Stimulated activated naive CD8-positive, alpha-beta T cell treated with anti-CD3 and anti-CD28 coated beads, Interleukin-15, Interleukin-2, amounts not matched to agents 100 U/mL and 50 U/mL, for 24 hours (primary cell): ENCODE data around the gene PRUNE2.

Source experiments
- ATAC-seq: fragments of 150-1000 bp; cut with Tn5 transposase; one replicate; pipeline ENCODE4 v1.10.0; 2021
- DNase-seq: peaks from one replicate; pipeline ENCODE4 v3.0.0; 2021

Gene PRUNE2

GRCh38 chr9:76624391-76625048 lies 281.4 kb downstream of the PRUNE2 start:
- no peak for ATAC-seq
- DNase-seq: no peak

GRCh38 chr9:76620996-76621395 lies 284.9 kb downstream of the PRUNE2 start:
- DNase-seq (no peak), ATAC-seq (no peak)

- ATAC-seq (no peak), DNase-seq (no peak)
These were observed 285.3 kb downstream of the PRUNE2 start for GRCh38 chr9:76620581-76620980.

GRCh38 chr9:76619640-76620039 lies 286.3 kb downstream of the PRUNE2 start:
- ATAC-seq: no peak
- no peak for DNase-seq

GRCh38 chr9:76619197-76619596 lies 286.7 kb downstream of the PRUNE2 start:
- ATAC-seq: no peak
- DNase-seq: no peak

GRCh38 chr9:76618762-76619161 lies 287.2 kb downstream of the PRUNE2 start:
- ATAC-seq (no peak), DNase-seq (no peak)

- DNase-seq (no peak), ATAC-seq (no peak)
These were observed 288.3 kb downstream of the PRUNE2 start for GRCh38 chr9:76617497-76618175.

GRCh38 chr9:76616780-76617179 lies 289.1 kb downstream of the PRUNE2 start:
- no peak for ATAC-seq
- no peak for DNase-seq

- ATAC-seq: no peak
- DNase-seq: no peak
These were observed 290.7 kb downstream of the PRUNE2 start for GRCh38 chr9:76615177-76615603.

GRCh38 chr9:76613974-76614373 lies 291.9 kb downstream of the PRUNE2 start:
- ATAC-seq (no peak), DNase-seq (no peak)

GRCh38 chr9:76613150-76613781 lies 292.6 kb downstream of the PRUNE2 start:
- DNase-seq: no peak
- ATAC-seq: peak; percentile 43

- no peak for DNase-seq
These were observed 295.9 kb downstream of the PRUNE2 start for GRCh38 chr9:76610011-76610352.

GRCh38 chr9:76609285-76610010 lies 296.5 kb downstream of the PRUNE2 start:
- ATAC-seq (no peak), DNase-seq (no peak)

More at GRCh38 chr9:76610011-76610352, 295.9 kb downstream of the PRUNE2 start:
- no peak for ATAC-seq

GRCh38 chr9:76608575-76609273 lies 297.2 kb downstream of the PRUNE2 start:
- ATAC-seq (no peak), DNase-seq (no peak)

GRCh38 chr9:76607730-76608436 lies 298.0 kb downstream of the PRUNE2 start:
- no peak for ATAC-seq
- DNase-seq: no peak

- ATAC-seq (peak; percentile 33), DNase-seq (no peak)
These were observed 300.5 kb downstream of the PRUNE2 start for GRCh38 chr9:76605321-76605900.

- ATAC-seq (no peak), DNase-seq (no peak)
These were observed 301.9 kb downstream of the PRUNE2 start for GRCh38 chr9:76603931-76604570.

GRCh38 chr9:76603448-76603895 lies 302.4 kb downstream of the PRUNE2 start:
- no peak for DNase-seq
- ATAC-seq: peak; percentile 94

- no peak for DNase-seq
- ATAC-seq: no peak
These were observed 303.7 kb downstream of the PRUNE2 start for GRCh38 chr9:76602199-76602598.

- no peak for ATAC-seq
- DNase-seq: no peak
These were observed 305.8 kb downstream of the PRUNE2 start for GRCh38 chr9:76600007-76600615.
